HG03354 (cell line): Measurements from ENCODE around the gene NT5C1B.
"Not testable (repeated sequence)": the region's sequence is repeated elsewhere in the genome, so short reads cannot be mapped to it uniquely, and the experiment has no call there.

Source experiments
- ATAC-seq: cut with Tn5 transposase; IDR thresholded peaks from one replicate; pipeline ENCODE4 v1.9.1; 2021; ENCODE audit warnings: mild to moderate bottlenecking; ENCODE audit not compliant: unreplicated experiment, poor library complexity, severe bottlenecking

The NT5C1B gene

DNA sequence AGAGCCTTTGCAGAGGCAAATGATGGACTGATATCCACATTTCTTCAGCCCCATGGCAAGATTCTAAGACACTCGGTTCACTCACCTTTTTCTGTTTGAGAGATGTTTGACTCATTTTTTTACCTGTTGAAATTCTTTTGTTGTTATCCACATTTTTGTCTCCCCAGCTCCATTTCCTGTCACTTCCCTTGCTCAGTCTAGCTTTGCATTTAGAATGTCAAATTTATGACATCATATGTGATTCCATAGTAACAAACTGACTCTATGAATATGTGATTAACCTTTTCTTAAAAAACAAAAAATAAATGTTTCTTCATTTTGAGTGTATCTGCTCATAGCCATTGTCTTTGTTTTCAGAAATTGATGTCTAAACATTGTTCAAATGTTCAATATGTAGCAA is at the start of gene NT5C1B:
TSS of gene NT5C1B (minus strand) at position 216 of the 400 bp plus-strand sequence. CDS start at position 115, 101 bp downstream.
- no peak for ATAC-seq

DNA sequence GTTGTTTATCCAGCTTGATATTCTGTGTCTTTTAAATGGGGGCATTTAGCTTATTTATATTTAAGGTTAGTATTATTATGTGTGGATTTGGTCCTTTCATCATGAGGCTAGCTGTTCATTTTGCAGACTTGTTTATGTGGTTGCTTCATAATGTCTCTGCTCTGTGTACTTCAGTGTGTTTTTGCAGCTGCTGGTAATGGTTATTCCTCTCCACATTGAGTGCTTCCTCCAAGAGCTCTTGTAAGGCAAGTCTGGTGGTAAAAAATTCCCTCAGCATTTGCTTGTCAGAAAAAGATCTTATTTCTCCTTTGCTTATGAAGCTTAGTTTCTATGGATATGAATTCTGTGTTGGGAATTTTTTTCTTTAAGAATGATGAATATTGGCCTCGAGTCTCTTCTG is 47.8 kb upstream of the NT5C1B start:
- no peak for ATAC-seq

DNA sequence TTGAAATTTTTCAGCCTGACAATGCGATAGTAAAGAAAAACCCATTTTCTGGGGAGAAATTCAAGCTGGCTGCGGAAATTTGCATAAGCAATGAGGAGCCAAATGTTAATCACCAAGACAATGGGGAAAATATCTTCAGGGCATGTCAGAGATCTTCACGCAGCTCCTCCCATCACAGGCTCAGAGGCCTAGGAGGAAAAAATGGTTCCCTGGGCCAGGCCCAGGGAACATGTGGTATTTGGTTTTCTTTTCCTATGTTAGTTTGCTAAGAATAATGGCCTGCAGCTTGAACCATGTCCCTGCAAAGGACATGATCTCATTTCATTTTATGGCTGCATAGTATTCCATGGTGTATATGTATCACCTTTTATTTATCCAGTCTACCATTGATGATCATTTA is 43.3 kb upstream of the NT5C1B start:
- ATAC-seq: not testable (repeated sequence)

DNA sequence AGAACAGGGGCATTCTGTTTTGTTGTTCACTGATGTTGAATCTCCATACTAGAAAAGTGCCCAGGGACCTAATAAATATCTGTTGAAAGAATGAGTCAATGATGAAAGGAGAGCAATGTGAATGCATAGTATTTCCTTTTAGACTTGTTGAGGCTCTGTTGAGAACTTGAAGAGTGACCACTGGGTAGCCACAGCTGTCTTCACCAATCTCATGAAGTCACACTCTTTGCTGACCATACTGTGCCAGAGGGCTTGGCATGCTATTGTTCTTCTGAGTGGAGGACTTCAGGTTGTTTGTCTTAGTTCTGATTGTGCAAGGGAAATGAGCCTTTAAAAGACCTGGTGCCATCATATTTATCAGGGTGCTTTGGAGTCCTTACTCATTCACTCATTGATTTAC is 41.6 kb upstream of the NT5C1B start:
- ATAC-seq: no peak

DNA sequence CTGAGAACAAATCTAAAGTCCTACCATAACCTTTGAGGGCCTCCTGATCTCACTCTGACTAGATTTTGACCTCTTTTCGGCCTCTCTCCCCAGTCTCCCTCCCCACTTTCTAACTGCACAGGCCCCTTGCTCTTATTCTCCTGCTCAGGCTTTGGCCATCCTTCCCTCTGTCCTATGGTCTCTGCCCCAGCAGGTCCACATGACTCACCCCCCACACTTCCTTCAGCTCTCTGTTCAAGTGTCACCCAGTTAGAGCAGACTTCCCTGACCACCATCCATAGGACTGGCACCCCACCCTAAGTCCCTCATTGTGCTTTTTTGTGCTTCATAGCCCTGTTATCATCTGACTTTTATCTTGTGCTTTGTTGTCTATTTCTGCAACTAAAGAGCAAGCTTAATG is 41.2 kb upstream of the NT5C1B start:
- ATAC-seq: no peak

DNA sequence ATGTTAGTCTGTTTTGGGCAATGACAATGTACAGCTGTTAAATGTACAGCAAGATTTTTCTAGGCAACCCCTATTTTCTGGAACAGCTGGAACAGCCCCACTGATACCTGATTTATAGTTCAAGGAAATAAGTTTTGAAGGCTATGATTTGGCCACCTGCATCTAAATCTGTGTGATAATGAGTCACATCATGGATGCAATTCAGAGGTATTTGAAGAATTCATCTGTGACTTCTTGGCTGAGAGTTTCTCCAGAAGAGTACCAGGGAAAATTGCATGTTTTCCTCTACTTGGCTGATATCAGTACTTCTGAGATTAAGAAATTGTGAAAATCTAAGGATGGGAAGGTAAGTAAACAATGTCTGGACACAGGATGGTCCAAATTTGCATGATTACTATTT is 40.7 kb upstream of the NT5C1B start:
- ATAC-seq: no peak

DNA sequence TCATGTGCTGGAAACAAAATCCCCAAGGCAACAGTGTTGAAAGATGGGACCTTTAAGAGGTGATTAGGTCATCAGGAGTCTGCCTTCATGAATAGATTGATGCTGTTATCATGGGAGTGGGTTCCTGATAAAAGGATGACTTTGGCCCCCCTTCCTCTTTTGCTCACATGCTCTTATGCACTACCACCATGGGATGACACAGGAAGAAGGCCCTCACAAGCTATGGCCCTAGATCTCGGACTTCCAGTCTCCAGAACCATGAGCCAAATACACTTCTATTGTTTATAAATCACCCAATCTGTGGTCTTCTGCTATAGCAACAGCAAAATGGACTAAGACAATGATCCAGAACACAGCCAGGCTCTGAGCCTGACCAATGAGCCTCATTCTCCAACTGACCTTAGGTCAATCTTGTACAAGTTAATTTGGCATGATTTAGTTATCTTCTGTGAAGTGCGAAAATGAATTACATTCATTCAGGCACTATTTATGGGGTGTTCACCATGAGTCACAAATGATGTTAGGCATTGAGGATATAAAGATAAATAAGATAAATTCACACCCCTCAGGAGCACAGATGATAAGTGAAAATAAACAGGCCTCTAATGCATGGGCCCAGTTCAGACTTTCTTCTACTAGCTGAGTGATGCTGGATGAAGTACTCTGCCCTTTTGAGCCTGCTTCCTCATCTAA is 37.7 kb upstream of the NT5C1B start:
- no peak for ATAC-seq

DNA sequence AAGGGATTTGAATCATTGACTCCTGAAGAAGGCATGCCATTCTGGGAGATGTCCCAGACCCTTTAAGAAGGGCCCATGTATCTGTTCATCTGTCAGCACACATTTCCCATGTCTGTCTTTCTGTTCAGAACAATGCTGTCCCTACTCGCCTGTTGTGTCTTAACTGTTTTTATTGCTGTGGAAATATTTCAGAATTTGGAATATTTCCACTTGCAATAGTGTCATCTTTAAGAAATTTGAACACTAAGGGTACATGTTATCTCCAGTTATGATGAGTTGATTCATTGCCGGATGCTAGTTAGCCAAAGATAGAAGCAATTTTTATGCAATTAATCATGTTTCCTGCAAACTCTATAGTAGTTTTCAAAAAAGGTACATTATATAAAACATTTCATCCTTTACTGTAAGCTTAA is 36.9 kb upstream of the NT5C1B start:
- ATAC-seq: no peak

DNA sequence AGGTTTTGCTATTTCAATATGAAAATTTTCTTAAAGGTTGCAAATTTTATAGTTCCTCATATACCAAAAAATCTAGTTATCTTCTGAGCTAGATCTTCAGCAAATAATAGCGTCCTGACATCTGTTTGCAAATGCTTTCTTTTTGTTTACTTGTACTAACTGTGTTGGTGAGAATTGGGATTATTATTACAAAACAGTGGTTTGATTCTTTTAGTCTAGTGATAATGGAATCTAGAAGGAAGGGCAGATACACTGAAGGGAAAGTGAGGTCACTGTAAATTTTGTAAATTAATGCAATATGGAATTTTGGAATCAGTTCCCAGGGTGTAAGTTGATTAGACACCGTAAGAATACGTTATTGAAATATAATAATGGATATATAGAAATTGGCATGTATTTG is 36.2 kb upstream of the NT5C1B start:
- no peak for ATAC-seq

DNA sequence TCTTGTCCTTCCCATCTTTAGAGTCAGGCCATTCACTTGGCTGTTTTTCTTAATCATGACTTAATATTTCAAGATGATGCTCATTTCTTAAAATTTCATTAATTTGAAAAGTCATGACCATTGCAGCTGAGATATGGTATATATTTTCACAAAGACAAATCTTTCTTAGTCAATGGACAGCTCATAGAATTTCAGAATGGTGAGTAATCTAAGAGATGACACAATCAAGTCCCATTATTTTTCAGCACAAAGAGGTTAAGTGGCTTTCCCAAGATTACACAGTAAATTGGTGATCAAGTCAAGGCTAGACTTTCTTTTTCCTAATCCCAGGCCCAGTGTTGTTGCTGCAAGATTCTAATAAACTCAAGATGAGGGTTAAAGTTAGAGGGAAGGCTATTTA is 34.4 kb upstream of the NT5C1B start:
- no peak for ATAC-seq

DNA sequence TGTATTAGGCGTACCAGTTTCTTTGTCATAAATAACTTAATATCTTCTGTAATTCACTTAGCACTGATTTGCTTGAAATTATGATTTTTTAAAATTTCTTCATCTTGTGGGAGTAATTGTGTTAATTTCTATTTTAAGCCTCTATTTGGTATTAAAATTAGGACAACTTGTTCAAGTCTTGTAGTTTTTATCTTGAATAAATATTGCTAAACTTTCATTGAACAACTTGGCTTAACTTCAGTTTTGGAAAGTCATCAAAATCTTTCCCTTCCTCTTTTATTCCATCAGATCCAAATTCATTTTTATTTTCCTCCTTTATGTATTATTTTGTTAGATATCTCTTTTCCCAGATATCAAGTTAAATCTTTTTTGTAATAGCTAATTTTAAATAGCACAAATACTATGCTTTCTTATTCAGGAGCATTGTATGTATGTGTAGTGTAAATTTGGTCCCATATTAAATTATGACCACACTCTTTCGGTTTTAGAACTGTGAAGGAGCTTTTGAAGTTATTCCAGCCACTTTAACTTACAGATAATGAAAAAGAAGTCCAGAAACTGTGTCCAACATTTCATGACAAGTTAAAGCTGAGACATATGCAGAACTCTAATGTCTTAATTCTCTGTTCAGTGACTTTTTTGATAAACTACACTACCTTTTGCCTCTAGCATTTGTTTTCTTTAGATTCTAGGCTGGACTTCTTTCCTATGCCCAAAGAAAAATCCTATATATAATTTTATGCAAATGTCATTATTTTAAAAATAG is 31.7 kb upstream of the NT5C1B start:
- ATAC-seq: no peak

DNA sequence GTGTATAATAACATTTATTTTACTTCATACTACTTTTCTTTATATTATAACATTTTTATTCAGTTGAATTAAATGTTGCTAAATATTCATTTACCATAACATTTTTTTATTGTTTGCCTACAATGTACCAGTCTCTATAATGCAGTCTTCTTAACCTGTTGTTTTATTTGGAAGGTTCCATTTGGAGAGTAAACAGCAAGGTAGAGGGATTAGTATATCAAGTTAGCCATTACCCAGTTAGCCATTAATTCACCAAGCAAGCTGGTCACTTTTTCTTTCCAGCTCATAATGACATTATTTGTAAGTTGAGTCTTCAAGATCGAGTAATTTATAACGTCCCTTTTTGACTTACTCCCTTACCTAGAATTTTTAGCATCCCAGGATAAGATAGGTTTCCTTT is 29.7 kb upstream of the NT5C1B start:
- ATAC-seq: no peak

DNA sequence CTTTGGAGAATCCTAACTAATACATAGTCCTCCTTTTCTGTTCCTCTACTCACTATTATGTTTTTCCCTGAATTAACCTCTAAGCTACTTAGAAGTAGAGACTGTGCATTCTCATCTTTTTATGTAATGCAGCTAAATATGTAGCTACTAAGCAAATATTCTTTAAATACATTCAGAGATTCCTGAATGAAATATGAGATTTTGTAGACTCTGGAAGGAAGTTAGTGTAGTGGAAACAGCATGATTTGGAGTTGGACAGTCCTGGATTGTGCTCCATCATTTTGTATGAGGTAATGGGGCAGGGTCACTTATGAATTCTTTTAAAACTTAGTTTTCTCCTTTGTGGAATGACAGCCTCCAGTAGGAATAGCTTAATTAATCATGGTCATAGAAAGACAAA is 24.7 kb upstream of the NT5C1B start:
- ATAC-seq: no peak

DNA sequence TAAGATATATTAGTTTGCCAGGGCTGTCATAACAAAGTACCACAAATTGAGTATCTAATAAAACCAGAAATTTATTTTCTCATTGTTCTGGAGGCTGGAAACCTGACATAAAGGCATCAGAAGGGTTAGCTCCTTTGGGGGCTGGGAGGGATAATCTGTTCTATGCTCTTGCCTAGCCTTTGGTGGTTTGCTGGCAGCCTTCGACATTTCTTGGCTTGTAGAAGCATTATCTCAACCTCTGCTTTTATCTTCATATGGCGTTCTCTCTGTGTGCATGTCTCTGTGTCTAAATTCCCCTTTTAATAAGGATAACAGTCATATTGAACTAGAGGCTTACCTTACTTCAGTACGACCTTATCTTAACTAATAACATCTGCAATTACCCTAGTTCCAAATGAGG is 22.8 kb upstream of the NT5C1B start:
- ATAC-seq: no peak

DNA sequence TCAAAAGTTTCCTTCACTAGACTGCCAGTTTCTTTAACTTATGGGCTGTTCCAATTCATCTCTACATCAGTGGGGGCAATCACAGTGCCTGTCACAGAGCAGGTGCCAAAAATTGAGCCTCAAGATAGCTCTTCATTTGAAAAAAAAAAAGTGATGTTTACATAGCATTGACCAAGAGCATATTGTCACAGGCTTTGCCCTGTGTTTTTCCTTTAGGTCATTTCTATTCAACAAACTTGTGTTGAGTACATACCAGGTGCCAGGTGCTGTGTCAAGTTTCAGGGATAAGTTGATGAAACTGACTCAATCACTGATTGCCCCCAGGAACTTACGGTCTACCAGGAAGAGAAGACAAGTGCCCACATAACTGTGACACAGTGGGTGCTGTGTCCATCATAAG is 22.2 kb upstream of the NT5C1B start:
- no peak for ATAC-seq

DNA sequence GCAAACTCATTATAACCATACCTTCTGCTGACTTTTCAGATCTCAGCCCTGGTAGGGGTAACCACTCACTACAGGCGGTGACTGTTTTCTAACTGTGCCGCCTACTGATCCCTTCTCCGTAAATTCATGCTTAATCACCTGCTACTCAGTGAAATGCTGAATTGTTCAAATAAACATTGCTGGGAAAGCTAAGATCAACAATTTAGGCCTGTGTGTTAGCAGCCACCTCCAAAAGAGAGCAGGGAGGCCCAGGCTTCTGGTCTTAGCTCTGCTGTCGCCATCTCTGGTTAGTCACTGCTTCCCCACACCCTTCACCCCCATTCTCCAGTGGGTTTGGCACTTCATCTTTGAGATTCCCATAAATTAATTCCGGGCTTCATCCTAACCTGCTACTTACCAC is 21.8 kb upstream of the NT5C1B start:
- no peak for ATAC-seq

DNA sequence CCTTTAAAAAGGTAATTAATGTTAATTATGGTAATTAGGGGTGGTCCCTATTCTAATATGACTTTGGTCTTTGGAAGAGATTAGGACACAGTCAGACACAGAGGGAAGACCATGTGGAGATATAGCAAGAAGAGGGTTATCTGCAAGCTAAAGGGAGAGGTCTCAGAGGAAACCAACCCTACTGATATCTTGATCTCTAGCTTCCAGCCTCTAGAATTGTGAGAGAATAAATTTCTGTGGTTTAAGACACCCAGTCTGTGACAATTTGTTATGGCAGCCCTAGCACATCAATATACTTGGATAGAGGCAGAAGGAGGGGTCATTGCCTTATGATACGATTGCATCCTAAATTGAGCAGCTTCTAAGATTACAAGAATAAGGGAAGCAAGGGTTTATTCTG is 21.3 kb upstream of the NT5C1B start:
- no peak for ATAC-seq

DNA sequence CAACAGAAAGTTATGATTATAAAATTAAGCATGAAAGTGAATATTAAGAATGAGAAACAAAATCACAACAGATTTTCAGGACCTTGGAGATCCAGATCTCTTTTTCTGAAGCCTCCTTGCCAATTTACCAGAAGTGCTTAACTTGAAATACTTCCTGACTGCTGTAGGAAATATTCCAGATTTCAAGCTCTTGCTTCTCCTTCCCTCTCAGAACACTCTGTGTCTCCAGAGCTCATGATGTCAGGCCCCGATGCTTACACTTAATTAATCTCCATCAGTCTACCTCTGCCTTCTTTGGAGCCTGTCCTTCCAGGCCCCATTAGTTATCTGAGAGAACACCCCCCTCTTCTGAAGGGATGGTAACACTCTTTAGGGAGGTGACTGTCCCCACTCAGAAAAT is 20.7 kb upstream of the NT5C1B start:
- no peak for ATAC-seq

DNA sequence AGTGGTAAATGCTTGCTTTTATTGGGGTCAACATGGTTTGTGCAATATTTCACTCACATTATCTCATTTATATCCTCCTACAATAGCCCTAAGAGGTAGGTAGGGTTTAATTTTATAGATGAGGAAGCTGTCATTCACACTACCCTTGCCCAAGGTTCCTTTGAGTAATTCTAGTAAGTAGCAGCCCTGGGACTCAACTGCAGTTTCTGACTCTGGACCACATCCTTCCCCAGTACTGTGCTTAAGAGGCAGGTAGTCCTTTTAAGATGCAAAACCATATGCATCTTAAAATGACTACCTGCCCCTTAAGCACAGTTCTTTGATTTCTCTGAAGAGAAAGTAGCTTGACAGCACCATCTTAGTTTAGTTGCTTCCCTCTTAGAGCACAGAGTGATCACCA is 15.7 kb upstream of the NT5C1B start:
- no peak for ATAC-seq

DNA sequence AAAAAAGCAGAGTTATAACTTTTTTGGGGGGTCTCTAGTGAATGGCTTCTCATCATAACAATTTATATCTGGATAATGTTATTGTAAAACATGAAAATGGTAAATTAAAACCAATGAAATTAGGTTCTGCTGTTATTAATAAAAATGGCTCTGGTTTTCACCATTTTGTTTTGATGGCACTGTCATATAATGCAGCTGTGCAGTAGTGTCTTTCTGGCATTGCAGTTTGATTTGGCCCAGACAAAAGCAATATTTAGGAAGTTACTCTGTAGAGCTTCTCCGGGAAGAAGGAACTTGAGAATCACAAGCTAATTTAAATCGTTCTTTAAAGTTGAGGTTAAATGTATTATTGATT is 15.1 kb upstream of the NT5C1B start:
- ATAC-seq: no peak

DNA sequence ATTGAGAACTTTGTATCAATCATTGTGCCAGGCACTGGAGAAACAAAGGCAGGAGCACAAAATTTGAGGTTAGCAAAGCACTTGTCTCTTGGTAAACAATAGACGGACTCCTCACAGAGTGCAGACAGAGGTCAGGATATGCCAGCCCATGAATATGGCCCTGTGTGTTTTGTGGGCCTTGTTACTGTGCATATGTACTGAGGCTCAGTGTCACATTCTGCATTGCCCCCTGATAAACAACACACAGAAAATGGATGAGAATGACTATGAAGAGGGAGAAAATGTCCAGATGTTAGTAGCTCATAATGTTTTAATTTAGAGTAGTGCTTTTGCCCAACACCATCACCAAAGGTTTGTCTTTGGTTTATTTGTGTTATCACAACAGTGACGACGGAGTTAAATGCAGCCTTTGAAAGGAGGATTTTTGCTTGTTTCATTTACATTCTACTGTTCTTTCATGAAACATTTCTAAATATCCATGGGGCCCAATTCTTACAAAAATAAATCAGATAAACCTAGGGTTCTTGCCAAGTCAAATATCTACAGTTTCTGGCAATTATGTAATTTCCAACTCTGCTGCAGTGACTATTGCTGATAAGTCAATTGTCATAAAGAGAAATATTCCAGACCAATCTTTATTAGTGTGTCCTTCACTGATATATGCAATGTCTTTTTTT is 14.6 kb upstream of the NT5C1B start:
- no peak for ATAC-seq
